GM12892 (cell line): ENCODE results near the gene SH2D7.

ENCODE experiments used
- POLR2A ChIP-seq: IDR thresholded peaks from 2 replicates; pipeline ENCODE4 v1.6.1; 2011; ENCODE audit warnings: low read depth, low read length, control low read depth
- POLR2AphosphoS5 ChIP-seq: IDR thresholded peaks from 2 replicates; pipeline ENCODE4 v1.6.1; 2011; ENCODE audit warnings: low read depth, low read length, control low read depth

DNA sequence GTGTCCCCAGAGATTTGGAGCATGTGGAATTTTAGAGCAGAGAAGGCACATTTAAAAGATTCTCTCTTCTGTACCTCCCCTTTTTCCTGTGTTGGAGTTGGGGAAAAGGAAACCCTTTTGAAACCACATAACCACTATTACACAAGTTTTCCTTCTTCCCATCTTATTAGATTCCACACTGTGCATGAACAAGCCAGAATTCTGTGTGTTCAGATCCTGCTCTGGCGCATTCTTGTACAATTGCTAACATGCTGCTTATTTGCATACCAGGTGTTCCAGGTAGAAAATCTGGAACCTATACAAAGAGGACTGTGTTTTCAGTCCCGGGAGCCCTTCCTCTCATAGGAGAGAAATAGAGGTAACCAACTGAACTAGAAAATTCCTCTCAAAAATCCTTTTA, 41.4 kb downstream of the SH2D7 start:
- TF ChIP-seq POLR2A (no peak), POLR2AphosphoS5 (no peak)
